Measurements from ENCODE around the gene MPG.

GRCh38 chr16:112153-112840 is 34.3 kb downstream of the MPG start:
- TF ChIP-seq POLR2A (IDR thresholded peaks at IDR 0.05) (no peak), EP300 (IDR thresholded peaks at IDR 0.05; ENCODE audit: low read depth) (no peak)
